Activated naive CD4-positive, alpha-beta T cell (primary cell): Measurements from ENCODE around the gene ADAT2.

ENCODE experiments used
- DNase-seq, 4 experiments: peaks; one replicate each; lab custom pipeline; 2025; lab: John Stamatoyannopoulos, UW

Gene ADAT2

GRCh38 chr6:143441680-143442545 lies 8.6 kb downstream of the ADAT2 start:
- DNase-seq, result no peak

- no peak for DNase-seq
Measured at GRCh38 chr6:143441010-143441409, 9.5 kb downstream of the ADAT2 start.

GRCh38 chr6:143432588-143432987 lies 17.9 kb downstream of the ADAT2 start:
- DNase-seq, result no peak

GRCh38 chr6:143431226-143431625 lies 19.3 kb downstream of the ADAT2 start:
- DNase-seq, result no peak

- no peak for DNase-seq
Measured at GRCh38 chr6:143429970-143430369, 20.5 kb downstream of the ADAT2 start.

GRCh38 chr6:143427109-143427817 lies 23.2 kb downstream of the ADAT2 start:
- peak; percentile 25 to 65 (median 44) for DNase-seq

- no peak for DNase-seq
Measured at GRCh38 chr6:143426026-143426425, 24.5 kb downstream of the ADAT2 start.

- no peak for DNase-seq
Measured at GRCh38 chr6:143419526-143419925, 31.0 kb downstream of the ADAT2 start.

GRCh38 chr6:143414769-143415168 lies 35.7 kb downstream of the ADAT2 start:
- DNase-seq, result no peak

- no peak for DNase-seq
Measured at GRCh38 chr6:143410859-143411270, 39.6 kb downstream of the ADAT2 start.

GRCh38 chr6:143408787-143409162 lies 41.7 kb downstream of the ADAT2 start:
- DNase-seq, result no peak

GRCh38 chr6:143408151-143408786 lies 42.2 kb downstream of the ADAT2 start:
- DNase-seq, result no peak

GRCh38 chr6:143406673-143407072 lies 43.8 kb downstream of the ADAT2 start:
- DNase-seq, result no peak

GRCh38 chr6:143405373-143406154 lies 44.9 kb downstream of the ADAT2 start:
- no peak for DNase-seq

- no peak for DNase-seq
Measured at GRCh38 chr6:143402721-143403336, 47.7 kb downstream of the ADAT2 start.

- DNase-seq, result no peak
Measured at GRCh38 chr6:143401636-143402370, 48.7 kb downstream of the ADAT2 start.

- DNase-seq, result no peak
Measured at GRCh38 chr6:143401068-143401446, 49.4 kb downstream of the ADAT2 start.

- DNase-seq, result no peak
Measured at GRCh38 chr6:143400258-143401067, 50.0 kb downstream of the ADAT2 start.

GRCh38 chr6:143399775-143400174 lies 50.7 kb downstream of the ADAT2 start:
- no peak for DNase-seq

GRCh38 chr6:143399176-143399575 lies 51.3 kb downstream of the ADAT2 start:
- no peak for DNase-seq
